CD4-positive, alpha-beta T cell treated with Interleukin-12 subunit alpha and Interleukin-12 subunit beta, for 1 hour (primary cell): ENCODE results near the gene ARGLU1.

Source experiments
- DNase-seq: peaks from one replicate; pipeline ENCODE4 v3.0.0-alpha.2; 2020

ARGLU1 gene

DNA sequence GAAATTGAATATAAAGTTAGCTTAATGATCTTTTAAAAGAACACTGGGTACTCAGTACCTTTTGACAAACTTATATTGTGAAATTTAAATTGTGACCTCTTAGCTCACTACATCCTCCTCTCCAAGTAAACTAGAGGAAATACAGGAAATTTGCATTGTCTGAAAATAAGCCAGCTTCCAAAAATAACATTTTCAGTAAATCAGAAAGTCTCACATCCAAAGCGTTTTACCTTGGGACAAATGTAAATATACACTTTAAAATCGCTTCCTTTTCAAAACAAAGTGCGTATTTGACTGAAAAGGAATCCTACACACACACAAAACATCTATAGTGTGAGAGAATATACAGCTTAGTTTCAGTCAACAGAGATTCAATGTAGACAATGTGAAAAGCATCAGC is 30.4 kb downstream of the ARGLU1 start:
- DNase-seq = no peak

DNA sequence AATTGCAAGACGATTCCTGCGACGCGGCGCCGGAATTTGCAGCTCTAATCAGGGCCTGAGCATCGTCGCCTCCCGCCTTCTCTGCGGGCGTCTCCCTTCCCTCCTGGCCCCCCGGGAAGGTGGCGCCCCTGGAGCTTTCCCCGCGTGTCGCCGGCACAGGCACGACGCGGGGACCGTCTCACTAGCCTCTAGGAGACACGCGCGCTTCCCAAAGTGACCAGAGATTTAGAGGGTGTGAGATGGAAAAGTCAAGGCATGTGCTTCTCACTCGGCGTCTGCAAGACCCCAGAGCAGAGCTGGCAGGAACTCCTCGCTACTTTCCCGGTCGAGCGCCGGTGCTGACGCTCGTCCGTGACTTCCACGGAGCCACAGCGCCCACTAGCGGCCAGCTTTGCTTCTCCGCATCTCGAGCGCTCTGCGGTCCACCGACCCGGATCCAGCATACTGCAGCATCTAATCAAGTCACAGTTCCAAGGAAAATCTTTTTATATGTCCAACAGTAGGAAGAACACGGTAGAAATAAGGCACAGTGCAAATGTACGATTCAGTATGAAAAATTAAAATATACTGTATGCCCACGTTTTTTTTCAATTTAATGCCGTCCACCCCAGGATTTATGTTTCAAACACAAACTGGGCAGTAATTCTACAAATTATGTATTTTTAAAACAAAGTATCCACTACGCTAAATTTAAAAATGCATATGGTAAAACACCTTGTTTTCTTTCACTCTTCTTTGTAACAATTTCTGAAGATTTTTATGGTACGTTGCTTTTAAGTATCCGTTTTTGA is 31.5 kb downstream of the ARGLU1 start:
- peak; percentile 87 for DNase-seq

DNA sequence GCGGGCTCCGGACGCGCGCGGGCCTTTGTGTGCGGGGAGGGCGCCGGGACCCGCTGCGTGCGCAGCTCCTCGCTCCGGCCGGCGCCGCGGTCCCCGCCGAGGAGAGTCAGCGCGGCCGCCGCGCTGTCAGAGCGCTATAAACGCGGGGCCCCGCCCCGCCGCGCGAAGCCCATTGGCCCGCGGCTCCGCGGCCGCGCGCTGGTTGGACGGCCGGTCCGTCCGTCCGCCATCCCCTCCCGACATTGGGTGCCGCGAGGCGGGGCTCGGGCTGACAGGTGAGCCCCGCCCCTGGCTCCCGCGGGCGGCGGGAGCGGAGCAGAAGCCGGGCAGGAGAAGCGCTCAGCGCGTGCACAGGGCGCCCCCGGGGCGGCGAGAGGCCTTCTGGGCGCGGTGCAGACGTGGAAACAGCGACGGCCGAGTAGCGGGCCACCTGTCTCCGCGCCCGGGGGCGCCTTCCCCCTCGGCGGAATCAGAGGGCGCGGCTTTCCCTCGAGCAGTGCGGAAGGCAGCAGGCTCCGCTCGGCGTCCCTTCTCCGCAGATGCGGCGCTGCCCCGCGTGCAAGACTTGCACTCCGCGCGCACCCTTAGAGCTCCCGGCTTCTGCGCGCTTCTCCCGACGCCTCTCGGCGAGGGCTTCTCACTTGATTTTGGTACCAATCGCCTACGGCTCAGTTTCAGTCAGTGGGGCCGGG is 32.2 kb downstream of the ARGLU1 start, which contains the start of gene EFNB2:
Gene EFNB2 (minus strand): TSS at position 111 of the 692 bp plus-strand sequence. CDS start 698 bp downstream, outside the sequence.
- DNase-seq = peak; percentile 90

DNA sequence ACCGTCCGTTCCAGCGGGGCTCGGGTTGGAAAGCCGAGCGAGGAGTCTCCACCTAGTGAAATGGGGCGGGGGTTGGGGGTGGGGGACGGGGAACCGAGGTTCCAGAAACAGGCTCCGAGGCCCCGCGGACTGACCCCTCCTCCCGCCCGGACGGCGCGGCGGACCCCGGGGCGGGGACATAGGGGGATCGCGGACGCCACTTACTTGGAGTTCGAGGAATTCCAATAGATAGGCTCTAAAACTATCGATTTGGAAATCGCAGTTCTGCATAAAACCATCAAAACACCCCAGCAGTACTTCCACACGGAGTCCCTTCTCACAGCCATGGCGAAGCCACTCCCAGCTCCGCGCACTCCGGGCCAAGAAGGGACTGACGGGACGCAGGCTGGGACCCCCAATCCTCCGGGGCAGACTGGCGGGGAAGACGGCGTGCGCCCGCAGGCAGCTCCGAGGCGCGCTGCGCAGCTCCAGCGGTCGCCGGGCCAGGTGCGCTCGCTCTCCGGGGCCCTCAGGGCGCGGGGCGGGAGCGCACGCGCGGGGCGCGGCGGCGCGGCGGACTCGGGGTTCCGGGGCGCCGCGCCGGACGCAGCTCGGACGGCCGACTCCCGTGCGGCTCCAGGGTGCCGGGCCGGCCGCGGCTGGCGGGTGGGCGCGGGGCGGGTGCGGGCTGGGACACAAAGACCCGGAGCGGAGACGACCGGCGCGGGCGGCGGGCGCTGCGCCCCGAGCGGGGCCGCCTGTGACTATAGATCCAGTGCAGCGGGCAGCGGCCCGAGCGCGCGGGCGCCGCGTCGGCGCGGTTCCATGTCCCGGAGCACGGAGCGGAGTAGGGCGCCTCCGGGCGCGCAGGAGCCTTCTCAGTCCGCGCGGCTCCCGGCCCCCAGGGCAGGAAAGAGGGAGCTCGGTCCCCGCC is 33.0 kb downstream of the ARGLU1 start:
- peak; percentile 9 for DNase-seq

DNA sequence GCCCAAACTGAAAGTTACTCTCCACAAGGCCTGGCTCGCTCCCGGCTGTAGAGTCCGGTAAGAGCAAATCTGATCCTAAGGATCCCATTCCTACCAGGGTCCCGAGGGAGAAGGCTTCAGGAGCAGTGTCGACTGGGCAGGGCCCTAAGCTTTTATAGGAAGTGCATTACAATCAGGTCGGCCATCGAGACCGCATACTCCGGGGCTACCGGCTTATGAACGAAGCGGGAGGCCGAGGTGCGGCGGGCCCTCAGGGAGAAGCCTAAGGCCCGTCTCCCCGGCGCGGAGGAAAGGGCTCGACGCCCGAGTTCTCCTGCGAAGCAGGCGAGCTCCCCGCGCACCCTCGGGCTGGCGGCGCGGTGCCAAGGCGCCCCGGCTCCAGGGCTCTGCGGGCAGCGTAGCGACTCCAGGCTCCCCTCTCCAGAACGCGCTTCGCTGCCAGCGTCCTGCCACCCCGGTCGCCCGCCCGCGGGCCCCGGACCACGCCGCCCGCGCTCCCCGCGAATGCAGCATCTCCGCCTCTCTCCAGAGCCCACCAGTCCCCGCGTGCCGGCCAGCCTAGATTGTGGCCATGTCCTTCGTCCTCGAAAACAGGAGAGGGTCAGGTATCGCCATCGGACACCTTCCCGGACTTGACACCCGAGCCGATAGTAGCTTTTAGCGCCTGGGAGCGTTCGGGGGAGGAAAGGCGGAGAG is 33.8 kb downstream of the ARGLU1 start:
- DNase-seq = peak; percentile 11

DNA sequence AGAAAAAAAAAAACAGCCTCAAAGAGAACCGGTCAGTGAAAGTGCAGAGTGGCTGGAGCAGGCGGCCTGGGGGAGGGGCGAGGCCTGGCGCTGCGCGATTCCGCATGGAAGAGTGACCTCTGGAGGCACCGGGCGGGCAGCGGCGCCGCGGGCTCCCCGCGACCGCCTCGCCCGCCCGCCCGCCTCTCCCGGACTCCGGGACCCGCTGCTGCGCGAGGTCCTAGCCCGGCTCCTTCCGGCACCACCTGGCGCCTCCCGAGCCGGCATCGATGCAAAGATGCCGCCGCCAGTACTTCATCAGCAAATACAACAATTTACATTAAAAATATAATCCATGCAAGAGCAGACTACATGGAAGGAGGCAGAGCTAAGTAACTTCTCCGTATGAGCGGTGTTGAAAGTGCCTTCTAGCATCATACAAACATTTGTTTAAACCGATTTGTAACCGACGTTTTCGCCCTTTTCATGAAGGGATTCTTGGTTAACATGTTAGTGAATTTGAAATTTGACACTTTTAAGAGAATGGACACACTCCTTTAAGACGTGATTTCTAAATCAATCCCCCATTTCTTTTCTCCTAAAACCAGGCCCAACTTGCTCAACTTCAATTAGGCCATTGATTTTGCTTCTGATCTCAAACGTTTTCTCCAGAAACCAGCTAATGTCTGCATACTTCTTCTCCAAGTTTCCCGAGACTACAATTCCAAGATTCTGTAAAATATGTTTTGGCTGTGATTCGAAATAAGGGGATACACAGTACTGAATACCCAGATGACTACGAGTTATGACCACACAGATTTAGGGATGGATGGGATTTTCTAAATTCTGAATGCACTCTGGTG is 34.6 kb downstream of the ARGLU1 start:
- DNase-seq = peak; percentile 13

DNA sequence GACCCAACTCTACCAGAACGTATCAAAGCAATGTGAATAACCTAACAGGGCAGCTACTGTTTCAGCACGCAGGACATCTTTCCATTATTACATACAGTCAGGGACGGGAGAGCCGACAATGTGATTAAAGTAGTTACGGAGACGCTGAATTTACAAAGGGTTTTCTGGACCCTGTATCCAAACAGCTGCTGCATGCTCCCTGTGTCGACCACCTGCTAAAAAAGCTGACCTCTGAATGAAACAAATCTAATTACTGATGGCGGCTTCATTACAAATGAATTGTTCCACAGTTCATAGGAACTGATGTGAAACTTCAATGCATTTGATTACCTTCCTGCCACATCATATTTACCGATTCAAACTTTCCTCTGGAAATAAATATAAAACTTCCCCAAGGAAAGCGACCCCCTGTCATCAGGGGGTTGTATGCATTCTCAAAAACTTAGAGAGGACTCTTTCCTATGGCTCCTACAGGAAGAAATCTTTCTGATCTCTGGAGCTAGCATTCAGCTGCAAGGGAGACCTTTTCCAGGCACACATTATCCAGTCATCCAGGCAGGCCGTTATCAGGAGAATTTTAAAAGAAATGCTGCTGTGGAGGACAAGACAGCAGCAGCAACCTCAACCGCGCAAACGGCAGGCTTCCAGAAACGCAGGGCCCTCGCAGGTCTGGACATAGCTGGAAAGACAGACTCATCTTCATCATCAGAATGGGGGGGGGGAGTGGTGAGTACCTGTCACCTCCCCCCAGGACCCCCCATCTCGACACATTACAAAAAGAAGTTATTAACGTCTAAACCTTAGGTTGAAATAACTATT is 35.6 kb downstream of the ARGLU1 start:
- no peak for DNase-seq

DNA sequence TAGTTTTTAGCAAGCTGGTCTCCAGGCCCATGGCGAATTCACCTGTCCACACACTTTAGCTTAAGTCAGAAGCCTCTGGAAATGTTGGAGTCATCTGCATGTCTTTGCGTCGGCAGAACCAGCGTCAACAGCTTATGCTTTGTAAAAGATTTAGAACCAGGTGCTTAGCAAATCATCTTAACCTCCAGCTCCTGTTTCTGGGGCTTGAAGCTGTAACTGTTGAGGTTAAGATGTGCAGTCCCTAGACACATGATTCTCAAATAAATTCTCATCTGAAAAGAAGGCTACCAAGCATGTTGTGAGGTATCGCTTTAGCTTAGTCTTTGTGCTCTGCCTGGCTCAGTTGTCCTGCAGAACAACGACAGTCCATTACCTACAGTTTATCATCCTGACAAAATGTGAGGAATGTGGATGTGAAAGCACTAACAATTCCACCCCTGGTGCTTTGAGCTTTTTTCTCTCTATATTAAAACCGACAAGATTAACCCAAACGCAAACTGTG is 36.9 kb downstream of the ARGLU1 start:
- DNase-seq = no peak

DNA sequence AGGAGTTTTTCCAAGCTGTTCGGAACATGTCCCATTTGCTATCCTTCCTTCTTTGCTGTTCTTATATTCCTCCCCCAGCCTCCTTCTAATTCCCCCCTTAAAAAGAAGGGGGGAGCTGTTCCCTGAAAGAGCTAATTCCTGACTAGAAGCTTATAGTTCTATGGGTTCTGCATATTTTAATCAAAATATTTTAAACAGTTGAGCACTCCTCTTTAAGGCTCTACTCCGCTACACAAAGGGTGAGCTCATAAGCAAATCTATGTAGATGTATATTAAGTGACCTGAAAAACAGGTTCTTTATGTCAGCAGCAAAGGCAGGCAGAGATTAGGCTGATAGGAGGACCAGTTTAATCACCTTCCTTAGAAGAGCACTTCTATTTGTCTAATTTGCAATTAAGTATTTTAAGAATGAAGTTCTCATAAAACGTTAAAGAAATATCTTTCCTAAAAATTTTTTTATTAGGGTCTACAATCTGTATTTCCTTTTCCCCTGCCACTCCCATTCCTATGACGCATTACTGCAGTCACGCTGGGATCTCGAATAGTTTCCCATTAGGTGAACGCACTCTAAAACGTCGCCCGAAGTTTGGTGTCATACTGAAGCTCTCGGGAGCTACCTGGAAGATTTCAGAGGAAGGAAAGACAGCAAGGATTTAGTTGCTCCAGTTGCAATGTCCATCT is 37.6 kb downstream of the ARGLU1 start:
- no peak for DNase-seq

DNA sequence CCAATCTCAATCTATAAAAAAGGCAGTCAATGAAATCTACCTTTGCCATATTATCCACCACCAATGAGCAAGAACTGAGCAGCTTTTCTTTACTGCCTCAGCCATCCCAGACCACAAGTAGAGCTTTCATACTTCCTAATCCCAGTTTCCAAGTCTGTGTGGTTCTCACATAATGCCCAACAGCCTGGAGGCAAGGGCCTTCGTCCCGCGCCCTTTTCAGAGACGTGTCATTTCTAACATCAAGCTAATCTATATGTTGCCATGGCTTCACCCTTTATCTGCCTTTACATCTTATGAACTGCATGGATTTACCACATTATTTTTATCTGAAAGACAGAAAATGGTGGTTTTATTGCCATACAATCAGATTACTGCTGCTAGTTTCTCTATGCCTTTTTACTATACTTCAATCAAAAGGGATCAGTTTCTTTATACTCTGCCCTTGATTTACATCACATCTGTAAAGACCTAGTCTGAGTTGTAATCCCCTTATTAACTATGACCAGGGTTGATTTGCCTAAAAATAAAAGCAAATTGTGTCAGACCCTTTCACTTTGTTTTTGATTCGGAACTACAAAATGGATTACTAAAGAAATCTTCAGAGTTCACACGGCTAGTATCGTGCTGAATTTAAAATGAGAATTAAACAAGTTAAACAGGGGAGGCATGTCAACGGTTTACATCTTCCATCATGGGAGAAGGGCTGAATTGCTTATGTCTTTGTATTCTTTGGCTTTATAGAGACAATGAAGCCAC is 38.3 kb downstream of the ARGLU1 start:
- DNase-seq = no peak

DNA sequence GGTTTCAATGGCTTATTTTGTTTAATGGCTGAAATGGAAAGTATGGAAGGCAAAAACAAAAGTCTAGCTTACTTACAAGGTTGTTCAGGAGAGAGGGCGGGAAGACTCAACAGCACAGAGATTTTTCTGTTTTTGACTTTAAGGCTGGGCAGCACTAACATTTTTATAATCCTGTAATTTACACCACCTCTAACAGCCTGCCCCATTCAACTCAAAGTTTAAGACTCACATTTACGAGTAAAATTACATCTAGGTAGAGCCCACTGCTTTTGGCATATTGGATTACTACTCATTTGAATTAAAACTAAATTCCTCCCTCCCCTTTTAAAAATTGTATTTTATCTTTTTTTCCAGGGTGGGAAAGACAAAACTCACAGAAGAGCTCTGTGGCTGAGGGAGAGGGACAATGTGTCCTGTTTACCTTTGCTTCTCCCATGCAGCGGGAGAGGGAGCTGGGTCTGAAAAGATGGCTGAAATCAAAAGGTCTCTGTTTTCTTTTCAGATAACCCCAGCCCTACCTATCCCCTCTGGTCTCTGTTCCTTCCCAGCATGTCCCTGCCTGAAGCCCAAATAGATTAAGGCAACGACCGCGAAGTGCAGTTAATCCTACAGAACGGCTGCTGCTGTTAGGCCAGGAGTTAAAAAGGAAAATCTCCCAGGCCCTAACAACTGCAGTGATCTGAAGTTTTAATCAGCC is 39.1 kb downstream of the ARGLU1 start:
- DNase-seq = no peak

DNA sequence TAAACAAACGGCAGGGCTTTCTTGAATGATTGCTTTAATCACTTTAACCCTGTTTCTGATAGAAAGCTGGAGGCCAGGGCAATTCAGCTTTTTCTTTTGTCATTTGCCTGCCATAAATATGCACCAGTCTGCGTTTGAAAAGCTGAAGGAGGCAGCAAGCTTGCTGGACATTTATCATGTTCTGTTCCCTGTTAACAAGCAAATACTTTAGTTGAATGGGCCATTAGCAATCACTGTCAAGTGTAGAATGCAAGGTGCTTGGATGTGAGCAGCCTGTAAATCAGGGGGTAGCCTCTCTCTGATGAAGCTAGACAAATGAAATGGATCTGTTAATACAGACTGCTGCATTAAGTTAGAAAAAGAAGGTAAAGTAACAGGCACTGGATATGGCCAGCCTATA is 40.1 kb downstream of the ARGLU1 start:
- no peak for DNase-seq

DNA sequence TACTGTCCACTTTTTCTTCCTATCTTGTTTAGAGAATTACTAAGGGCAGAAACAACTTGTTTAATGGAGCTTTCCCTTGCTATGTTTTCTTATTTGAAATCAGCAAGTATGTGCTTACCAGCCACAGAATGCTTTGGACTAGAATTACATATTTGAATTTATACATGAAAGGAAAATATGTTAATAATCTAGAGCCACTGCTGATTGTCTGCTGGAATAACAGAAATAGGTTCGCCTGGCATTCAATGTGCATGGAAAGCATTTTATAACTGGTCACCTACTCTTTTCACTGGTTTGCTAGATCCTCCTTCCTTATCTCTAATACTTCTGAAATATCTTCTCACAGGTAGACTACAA is 40.5 kb downstream of the ARGLU1 start:
- DNase-seq = no peak

DNA sequence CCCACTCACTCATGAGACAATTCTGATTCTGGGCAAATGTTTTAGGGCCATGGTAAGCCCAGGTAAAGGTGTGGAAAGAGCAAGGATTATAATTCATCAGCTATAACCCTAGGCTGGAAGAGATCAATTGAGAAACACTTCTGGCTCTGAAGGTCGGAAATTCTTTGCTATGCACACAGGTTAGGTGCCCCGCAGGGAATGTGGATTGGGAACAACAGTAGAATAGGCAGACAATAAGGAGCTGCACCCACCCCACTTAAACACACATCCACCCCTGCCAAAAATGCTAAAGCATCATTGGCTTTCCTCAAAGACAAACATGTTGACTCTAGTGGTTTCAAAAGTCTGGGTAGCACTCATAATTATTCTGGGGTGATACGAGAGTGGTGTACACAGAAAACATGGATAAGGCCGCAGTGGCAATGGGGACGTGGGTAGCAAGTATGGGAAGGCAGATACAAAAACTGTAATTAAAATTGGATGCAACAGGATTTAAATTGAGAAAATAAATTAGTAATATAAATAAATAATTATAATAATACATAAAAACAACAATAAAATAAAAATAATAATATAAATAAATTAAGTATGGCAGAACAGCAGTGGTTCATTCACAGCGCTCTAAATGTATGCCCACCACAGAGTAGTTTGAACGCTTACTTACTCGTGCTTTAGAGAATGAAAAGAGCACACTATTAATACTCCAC is 41.0 kb downstream of the ARGLU1 start:
- DNase-seq = no peak

DNA sequence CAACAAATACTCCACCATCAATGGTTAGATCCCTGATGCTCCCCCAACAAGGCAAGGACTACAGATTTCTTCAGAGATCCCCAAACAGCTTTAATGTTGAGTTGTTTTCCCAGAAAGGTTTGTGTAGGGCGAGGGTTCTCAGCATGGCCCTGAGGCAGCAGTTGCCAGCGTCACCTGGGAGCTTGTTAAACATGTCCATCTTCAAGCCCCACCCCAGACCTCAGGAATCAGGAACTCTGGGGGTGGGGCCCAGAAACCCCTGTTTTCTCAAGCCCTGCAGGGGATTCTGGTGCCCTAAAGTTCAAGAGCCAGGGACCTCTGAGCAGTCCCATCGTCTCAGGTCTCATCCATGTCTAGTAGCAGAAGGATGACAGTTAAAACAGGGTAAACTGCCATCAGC is 42.1 kb downstream of the ARGLU1 start:
- no peak for DNase-seq

DNA sequence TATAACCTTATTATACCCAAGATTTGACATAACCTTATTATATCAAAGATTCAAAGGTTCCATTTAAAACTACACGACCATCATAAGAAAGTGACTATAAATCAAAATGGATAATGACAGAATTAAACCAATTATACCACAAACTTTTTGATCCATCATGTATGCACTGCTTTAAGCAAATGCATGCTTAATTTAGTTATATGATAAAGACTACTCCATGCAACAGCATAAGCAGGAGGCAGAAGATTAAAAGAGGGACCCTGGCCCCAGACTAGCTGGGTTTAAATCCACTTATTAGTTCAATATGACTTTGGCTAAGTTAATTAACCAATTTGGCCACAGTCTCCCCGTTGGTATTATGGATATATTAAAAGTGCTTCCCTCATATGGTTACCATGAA is 43.8 kb downstream of the ARGLU1 start:
- no peak for DNase-seq

DNA sequence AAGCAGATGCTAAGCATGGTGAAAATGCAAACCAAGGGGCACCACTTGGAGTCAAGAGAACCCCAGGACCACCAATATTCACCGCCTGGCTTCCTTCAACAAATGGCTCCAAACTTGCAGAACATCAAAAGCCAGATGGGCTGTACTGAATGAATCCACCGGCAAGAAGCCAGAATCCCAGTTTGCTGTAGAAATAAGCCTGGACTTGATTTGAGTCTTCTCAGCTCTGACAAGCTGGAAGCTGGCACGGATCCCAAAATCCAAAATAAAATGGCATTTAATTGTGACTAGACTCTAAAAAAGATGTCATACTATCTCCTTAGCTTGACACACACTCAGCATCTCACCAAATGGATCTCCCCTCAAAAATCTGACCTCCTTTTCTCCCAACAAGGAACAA is 44.4 kb downstream of the ARGLU1 start:
- no peak for DNase-seq
